GM23338 (cell line): Measurements from ENCODE around the gene ANGPTL7. TPM values are rescaled to one million over a fixed set of nuclear protein-coding genes. Genes with fewer than 3 reads are reported as not detected.

ENCODE experiments used
- ATAC-seq: fragments of 200-7000 bp; cut with Tn5 transposase; 3 replicates; pipeline ENCODE4 v1.9.1; 2020
- DNase-seq: peaks from one replicate; pipeline ENCODE4 v3.0.0-alpha.2; 2015; ENCODE audit warnings: low spot score
- H2AFZ ChIP-seq: fragments of 200-600 bp; sonication (generic); 2 replicates; pipeline ENCODE4 v1.8.0; 2016; ENCODE audit warnings: antibody characterized with exemption, mild to moderate bottlenecking, moderate library complexity
- H3F3A ChIP-seq: fragments of 200-600 bp; sonication (generic); replicated peaks from 2 replicates; pipeline ENCODE4 v1.8.0; 2017; ENCODE audit warnings: antibody characterized with exemption, mixed run types, low read depth
- H3K27ac ChIP-seq: fragments of 200-600 bp; sonication (generic); 2 replicates; pipeline ENCODE4 v1.6.1; 2016; ENCODE audit warnings: low read depth
- H3K27me3 ChIP-seq: fragments of 200-600 bp; sonication (generic); 2 replicates; pipeline ENCODE4 v1.8.0; 2016; ENCODE audit warnings: mild to moderate bottlenecking, mixed run types, moderate library complexity; ENCODE audit not compliant: insufficient read depth
- H3K36me3 ChIP-seq: fragments of 200-600 bp; sonication (generic); 2 replicates; pipeline ENCODE4 v1.8.0; 2016; ENCODE audit warnings: mild to moderate bottlenecking; ENCODE audit not compliant: insufficient read depth
- H3K4me1 ChIP-seq: fragments of 200-600 bp; sonication (generic); 2 replicates; pipeline ENCODE4 v1.8.0; 2016; ENCODE audit warnings: mild to moderate bottlenecking, moderate library complexity; ENCODE audit not compliant: insufficient read depth
- H3K4me2 ChIP-seq: fragments of 200-600 bp; sonication (generic); 2 replicates; pipeline ENCODE4 v1.7.1; 2017; ENCODE audit warnings: mixed run types
- H3K4me3 ChIP-seq: fragments of 200-600 bp; sonication (generic); 2 replicates; pipeline ENCODE4 v1.6.1; 2016; ENCODE audit warnings: mixed run types
- H3K79me2 ChIP-seq: fragments of 200-600 bp; sonication (generic); replicated peaks from 2 replicates; pipeline ENCODE4 v1.8.0; 2017; ENCODE audit warnings: mild to moderate bottlenecking; ENCODE audit not compliant: insufficient read depth
- H3K9me2 ChIP-seq: fragments of 200-600 bp; sonication (generic); 2 replicates; pipeline ENCODE4 v1.8.0; 2017; ENCODE audit not compliant: insufficient read depth
- H4K20me1 ChIP-seq: fragments of 200-600 bp; sonication (generic); replicated peaks from 2 replicates; pipeline ENCODE4 v1.8.0; 2017; ENCODE audit warnings: mild to moderate bottlenecking; ENCODE audit not compliant: insufficient read depth
- H3K27ac Mint-ChIP-seq: 2 replicates; pipeline ENCODE4 v1.8.0; 2020; ENCODE audit warnings: inconsistent platforms, mild to moderate bottlenecking, moderate library complexity, mixed read lengths
- H3K27me3 Mint-ChIP-seq: 3 replicates; pipeline ENCODE4 v1.8.0; 2022; ENCODE audit warnings: low read depth, mild to moderate bottlenecking, moderate library complexity, mixed read lengths, inconsistent platforms; ENCODE audit not compliant: insufficient read depth, poor library complexity
- H3K36me3 Mint-ChIP-seq: 3 replicates; pipeline ENCODE4 v1.8.0; 2021; ENCODE audit warnings: low read depth, mild to moderate bottlenecking, inconsistent platforms, moderate library complexity, mixed read lengths
- H3K4me1 Mint-ChIP-seq: 3 replicates; pipeline ENCODE4 v1.8.0; 2020; ENCODE audit warnings: mild to moderate bottlenecking, inconsistent platforms, mixed read lengths
- H3K4me3 Mint-ChIP-seq: 3 replicates; pipeline ENCODE4 v1.8.0; 2021; ENCODE audit warnings: moderate library complexity, mild to moderate bottlenecking, inconsistent platforms, mixed read lengths
- H3K9me3 Mint-ChIP-seq: 3 replicates; pipeline ENCODE4 v1.8.0; 2020; ENCODE audit warnings: moderate library complexity, mild to moderate bottlenecking, inconsistent platforms, mixed read lengths
- EZH2phosphoT487 ChIP-seq: fragments of 200-600 bp; sonication (generic); IDR thresholded peaks from one replicate; pipeline ENCODE4 v1.8.1; 2018; ENCODE audit warnings: antibody characterized with exemption; ENCODE audit not compliant: unreplicated experiment
- JUNB ChIP-seq: IDR thresholded peaks from one replicate; pipeline ENCODE4 v1.6.1; 2016; ENCODE audit warnings: antibody characterized with exemption; ENCODE audit not compliant: unreplicated experiment
- STAT1 ChIP-seq: IDR thresholded peaks from one replicate; pipeline ENCODE4 v1.6.1; 2016; ENCODE audit warnings: antibody characterized with exemption; ENCODE audit not compliant: unreplicated experiment
- polyA plus RNA-seq: library from polyadenylated mRNA; unstranded; fragments of >200 nt; fragmentation: Nextera tagmentation; extraction: Ambion mirVana; gene quantifications from 2 replicates; pipeline ENCODE4 v1.2.1, GENCODE V29; 2016
- total RNA-seq: library from RNA; depleted of rRNA; stranded (reverse); fragments of >200 nt; shearing (Covaris generic); gene quantifications from 2 replicates; pipeline ENCODE4 v1.2.3, GENCODE V29; 2014
- TF ChIP-seq, protein P1 (sequence below): fragments of 250-450 bp; sonication (Bioruptor Pico); IDR thresholded peaks from 2 replicates; pipeline ENCODE4 v1.5.0; 2020; ENCODE audit warnings: mild to moderate bottlenecking, moderate library complexity
- TF ChIP-seq, protein P2 (sequence below), 2 experiments: fragments of 200-600 bp in 1 of 2; sonication (generic) in 1 of 2; conservative IDR thresholded peaks; 2 replicates each; pipeline versions ENCODE4 v1.5.1 to v1.6.1; 2016 to 2017; ENCODE audit warnings: antibody characterized with exemption in 2 of 2, low read depth in 2 of 2, mild to moderate bottlenecking in 2 of 2, moderate library complexity in 1 of 2

ANGPTL7 gene
- total and polyA plus RNA-seq, 2 experiments from 2014 or later, result 0.13 TPM; not detected in 1

DNA sequence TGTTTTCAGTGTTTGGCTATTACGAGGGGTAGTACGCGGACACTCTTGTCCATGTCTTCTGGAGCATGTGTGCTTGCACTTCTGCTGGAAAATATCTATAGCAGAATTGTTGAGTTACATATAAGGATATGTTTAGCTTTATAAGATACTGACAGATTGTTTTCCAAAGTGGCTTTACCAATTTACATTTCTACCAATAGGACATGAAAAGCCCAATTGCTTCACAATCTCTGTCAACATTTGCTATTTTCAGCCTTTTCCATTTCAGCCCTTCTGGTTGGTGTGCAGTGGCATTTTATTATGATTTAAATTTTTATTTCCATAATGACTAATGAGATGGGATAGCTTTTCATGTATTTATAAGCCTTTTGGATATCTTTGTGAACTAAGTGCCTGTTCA lies 6.3 kb upstream of the ANGPTL7 start:
- Histone ChIP-seq H3K9me2 (no peaks in the 10 kb centered on the region), H3K4me3 (no peak overlapping the region), H3K79me2 (no peaks in the 10 kb centered on the region), H3K27me3 (no peaks in the 10 kb centered on the region), H4K20me1 (no peaks in the 10 kb centered on the region; the same call in none of the 2 replicates), H3K4me2 (no peak overlapping the region), H3K27ac (no peak overlapping the region), H3F3A (no peaks in the 10 kb centered on the region), H2AFZ (no peak overlapping the region), H3K36me3 (peaks cover 5% of the 10 kb centered on the region; the same call in 1 of the 2 replicates), H3K4me1 (no peaks in the 10 kb centered on the region)
- TF ChIP-seq, protein P1, sequence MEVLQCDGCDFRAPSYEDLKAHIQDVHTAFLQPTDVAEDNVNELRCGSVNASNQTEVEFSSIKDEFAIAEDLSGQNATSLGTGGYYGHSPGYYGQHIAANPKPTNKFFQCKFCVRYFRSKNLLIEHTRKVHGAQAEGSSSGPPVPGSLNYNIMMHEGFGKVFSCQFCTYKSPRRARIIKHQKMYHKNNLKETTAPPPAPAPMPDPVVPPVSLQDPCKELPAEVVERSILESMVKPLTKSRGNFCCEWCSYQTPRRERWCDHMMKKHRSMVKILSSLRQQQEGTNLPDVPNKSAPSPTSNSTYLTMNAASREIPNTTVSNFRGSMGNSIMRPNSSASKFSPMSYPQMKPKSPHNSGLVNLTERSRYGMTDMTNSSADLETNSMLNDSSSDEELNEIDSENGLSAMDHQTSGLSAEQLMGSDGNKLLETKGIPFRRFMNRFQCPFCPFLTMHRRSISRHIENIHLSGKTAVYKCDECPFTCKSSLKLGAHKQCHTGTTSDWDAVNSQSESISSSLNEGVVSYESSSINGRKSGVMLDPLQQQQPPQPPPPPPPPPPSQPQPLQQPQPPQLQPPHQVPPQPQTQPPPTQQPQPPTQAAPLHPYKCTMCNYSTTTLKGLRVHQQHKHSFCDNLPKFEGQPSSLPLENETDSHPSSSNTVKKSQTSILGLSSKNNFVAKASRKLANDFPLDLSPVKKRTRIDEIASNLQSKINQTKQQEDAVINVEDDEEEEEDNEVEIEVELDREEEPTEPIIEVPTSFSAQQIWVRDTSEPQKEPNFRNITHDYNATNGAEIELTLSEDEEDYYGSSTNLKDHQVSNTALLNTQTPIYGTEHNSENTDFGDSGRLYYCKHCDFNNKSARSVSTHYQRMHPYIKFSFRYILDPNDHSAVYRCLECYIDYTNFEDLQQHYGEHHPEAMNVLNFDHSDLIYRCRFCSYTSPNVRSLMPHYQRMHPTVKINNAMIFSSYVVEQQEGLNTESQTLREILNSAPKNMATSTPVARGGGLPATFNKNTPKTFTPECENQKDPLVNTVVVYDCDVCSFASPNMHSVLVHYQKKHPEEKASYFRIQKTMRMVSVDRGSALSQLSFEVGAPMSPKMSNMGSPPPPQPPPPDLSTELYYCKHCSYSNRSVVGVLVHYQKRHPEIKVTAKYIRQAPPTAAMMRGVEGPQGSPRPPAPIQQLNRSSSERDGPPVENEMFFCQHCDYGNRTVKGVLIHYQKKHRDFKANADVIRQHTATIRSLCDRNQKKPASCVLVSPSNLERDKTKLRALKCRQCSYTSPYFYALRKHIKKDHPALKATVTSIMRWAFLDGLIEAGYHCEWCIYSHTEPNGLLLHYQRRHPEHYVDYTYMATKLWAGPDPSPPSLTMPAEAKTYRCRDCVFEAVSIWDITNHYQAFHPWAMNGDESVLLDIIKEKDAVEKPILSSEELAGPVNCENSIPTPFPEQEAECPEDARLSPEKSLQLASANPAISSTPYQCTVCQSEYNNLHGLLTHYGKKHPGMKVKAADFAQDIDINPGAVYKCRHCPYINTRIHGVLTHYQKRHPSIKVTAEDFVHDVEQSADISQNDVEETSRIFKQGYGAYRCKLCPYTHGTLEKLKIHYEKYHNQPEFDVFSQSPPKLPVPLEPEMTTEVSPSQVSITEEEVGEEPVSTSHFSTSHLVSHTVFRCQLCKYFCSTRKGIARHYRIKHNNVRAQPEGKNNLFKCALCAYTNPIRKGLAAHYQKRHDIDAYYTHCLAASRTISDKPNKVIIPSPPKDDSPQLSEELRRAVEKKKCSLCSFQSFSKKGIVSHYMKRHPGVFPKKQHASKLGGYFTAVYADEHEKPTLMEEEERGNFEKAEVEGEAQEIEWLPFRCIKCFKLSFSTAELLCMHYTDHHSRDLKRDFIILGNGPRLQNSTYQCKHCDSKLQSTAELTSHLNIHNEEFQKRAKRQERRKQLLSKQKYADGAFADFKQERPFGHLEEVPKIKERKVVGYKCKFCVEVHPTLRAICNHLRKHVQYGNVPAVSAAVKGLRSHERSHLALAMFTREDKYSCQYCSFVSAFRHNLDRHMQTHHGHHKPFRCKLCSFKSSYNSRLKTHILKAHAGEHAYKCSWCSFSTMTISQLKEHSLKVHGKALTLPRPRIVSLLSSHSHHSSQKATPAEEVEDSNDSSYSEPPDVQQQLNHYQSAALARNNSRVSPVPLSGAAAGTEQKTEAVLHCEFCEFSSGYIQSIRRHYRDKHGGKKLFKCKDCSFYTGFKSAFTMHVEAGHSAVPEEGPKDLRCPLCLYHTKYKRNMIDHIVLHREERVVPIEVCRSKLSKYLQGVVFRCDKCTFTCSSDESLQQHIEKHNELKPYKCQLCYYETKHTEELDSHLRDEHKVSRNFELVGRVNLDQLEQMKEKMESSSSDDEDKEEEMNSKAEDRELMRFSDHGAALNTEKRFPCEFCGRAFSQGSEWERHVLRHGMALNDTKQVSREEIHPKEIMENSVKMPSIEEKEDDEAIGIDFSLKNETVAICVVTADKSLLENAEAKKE (CRISPR knock-in tag), result no peak
- no peak for TF ChIP-seq STAT1
- no peak for TF ChIP-seq EZH2phosphoT487
- no peak for TF ChIP-seq JUNB
- TF ChIP-seq, protein P2, sequence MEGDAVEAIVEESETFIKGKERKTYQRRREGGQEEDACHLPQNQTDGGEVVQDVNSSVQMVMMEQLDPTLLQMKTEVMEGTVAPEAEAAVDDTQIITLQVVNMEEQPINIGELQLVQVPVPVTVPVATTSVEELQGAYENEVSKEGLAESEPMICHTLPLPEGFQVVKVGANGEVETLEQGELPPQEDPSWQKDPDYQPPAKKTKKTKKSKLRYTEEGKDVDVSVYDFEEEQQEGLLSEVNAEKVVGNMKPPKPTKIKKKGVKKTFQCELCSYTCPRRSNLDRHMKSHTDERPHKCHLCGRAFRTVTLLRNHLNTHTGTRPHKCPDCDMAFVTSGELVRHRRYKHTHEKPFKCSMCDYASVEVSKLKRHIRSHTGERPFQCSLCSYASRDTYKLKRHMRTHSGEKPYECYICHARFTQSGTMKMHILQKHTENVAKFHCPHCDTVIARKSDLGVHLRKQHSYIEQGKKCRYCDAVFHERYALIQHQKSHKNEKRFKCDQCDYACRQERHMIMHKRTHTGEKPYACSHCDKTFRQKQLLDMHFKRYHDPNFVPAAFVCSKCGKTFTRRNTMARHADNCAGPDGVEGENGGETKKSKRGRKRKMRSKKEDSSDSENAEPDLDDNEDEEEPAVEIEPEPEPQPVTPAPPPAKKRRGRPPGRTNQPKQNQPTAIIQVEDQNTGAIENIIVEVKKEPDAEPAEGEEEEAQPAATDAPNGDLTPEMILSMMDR (conservative IDR thresholded peaks at IDR 0.05; ENCODE audit: low read depth in 2 of 2), result no peak
- DNase-seq (no peak), ATAC-seq (no peak)
- H3K27ac Mint-ChIP-seq, result no peak overlapping the region
- H3K9me3 Mint-ChIP-seq, result no peaks in the 10 kb centered on the region
- peaks cover 9% of the 10 kb centered on the region for H3K4me1 Mint-ChIP-seq
- H3K27me3 Mint-ChIP-seq, result peaks cover 2% of the 10 kb centered on the region
- H3K36me3 Mint-ChIP-seq, result peaks cover 18% of the 10 kb centered on the region
- H3K4me3 Mint-ChIP-seq, result no peak overlapping the region
